Stimulated activated CD8-positive, alpha-beta memory T cell treated with anti-CD3 and anti-CD28 coated beads, Interleukin-7, amount 100 ng/mL, for 1 hour (primary cell): ENCODE measurements around the gene HCK.

ENCODE experiments used
- DNase-seq, 2 donors: peaks; one replicate each; pipeline ENCODE4 v3.0.0-alpha.2; 2020; ENCODE audit warnings: low read depth in 2 of 2

The HCK gene

DNA sequence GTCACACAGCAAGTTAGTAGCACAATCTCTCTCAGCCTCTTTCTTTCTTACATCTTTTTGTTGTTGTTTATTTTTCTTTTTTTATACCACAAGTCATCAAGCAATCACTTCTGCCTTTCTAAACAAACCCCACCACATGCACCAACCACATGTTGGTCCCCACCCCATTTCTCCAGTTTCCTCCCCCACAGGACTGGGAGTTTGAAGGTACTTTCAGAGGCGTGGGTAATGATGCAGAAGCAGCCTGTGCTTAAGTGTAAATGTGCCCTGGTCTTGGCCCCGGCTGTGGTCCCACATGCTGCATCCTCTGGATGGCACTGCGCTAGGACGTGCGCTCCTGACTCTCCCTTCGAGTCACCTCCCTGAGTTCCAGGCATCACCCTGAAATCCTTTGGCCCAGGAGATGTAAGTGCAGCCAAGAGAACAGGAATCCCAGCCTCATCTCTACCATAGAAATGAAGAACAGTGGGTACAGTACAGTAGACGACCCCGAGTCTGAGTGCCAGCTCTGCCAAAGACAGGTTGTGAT, 5.7 kb downstream of the HCK start:
- DNase-seq = no peak

DNA sequence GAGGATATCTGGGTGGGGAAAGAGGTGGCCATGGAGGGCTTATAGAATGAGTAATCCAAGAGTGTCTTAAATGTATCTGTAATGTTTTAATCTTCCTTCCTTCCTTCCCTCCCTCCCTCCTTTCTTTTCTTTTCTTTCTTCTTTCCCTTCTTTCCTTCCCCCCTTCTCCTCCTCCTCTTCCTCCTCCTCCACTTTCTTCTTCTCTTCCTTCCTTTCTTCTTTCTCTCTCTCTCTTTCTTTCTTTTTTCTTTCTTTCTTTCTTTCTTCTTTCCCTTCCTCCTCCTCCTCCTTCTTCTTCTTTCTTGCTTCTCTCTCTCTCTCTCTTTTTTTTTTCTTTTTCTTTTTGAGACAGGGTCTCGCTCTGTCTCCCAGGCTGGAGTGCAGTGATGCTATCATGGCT, 7.1 kb downstream of the HCK start:
- DNase-seq = no peak

DNA sequence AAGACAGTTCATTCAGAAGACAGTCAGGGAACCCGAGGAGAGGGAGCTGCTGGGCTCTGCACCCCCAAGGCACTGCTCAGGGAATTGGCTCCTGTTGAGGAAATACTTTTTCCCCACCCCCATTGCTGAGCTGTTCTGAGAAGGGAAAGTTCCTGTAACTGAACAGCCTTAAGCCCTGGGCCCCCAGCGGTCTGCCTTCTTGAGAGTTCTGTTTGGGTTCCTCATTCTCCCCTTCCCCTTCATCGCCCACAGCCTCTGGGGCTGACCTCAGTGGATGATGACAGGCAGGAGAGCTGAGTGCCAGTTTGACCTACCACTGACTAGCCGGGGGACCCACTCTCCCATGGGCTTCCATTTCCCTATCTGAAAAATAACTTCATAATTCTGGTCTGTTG, 10.7 kb downstream of the HCK start:
- no peak for DNase-seq

DNA sequence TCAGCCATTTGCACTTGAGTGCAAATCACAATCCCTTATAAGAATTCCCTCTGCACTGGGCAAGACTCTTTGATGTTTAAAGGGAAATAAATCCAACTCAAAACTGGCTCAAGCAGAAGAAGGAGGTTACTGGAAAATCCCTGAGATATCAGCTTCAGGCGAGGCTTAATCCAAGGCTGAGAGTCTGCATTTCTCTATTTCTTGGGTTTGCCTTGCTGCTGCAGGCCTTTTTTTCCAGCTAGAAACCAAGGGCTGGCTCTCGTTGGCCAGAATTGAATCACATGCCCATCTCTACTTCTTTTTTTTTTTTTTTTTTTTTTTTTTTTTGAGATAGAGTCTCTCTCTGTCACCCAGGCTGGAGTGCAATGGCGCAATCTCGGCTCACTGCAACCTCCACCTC, 11.7 kb downstream of the HCK start:
- DNase-seq = no peak

DNA sequence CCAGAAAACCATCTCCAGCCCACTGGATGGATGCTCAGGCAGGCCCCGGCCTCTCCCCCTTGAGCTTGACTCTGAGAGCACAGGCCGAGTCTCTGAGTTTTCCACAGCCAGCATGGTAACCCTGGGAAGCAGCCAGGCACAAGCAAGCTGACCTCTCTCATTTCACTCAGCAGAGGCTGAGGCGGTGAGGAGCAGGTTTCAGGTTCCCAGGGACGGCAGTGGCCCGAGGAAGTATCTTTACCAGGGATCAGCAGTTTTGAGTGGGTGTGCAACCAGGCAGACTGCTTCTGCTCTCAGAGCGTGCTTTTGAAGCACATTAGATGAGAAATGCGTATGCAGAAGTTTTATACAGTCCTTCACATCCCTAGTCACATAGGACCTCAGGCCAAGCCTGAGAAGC, 12.6 kb downstream of the HCK start:
- DNase-seq = no peak

DNA sequence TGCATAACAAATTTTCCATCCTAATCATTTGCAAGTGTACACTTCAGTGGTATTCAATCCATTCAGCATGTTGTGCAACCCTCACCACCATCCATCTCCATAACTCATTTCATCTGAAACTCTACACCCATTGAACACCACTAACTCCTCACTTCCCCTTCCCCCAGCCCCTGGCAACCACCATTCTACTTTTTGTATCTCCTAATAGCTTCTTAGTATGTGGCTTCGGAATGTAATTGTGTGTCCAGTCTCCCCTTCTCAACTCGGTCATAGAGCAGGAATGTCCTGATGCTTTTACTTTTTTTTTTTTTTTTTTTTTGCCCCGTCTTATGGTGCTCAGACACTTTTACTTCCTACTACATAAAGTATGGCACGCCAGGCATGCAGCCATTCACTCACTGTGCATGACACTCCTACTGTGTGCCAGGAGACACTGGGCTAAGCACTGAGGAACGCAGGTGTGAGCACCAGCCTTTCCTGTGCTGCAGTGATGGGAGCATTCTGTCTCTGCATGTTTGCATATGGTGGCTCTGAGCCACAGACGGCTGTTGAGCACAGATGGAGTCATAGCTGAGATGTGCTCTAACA, 15.3 kb downstream of the HCK start:
- no peak for DNase-seq

DNA sequence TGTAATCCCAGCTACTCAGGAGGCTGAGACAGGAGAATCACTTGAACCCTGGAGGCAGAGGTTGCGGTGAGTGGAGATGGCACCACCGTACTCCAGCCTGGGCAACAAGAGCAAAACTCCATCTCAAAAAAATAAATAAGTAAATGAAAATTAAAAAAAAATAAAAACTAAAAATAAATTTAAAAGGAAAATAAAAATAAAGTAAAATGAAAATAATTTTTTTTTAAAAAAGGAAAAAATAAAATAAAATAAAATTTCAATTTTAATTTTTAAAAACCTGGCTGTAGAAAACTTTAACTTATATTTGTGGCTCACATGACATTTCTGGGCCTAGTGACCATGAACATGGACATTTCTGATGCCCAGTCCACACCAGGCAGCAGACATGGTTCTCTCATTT, 16.1 kb downstream of the HCK start:
- DNase-seq = no peak

DNA sequence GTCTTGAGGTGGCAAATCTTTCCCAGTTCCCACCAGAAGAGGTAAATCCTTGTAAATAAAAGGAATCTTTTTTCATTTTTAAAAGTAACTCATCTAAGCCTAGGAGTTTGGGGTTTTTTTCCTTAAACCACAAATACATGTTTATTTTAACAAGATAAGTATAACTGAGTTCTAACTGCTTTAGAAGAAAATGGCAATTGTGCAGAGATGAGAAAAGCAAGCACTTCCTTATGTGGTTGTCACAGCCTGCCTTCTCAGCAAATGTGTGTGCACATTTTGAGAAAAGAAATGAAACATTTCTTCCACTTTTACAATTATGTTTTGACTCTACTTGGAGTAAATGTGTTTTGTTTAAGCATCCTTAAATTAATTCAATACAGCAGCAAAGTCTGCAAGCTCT, 17.7 kb downstream of the HCK start:
- DNase-seq = no peak

DNA sequence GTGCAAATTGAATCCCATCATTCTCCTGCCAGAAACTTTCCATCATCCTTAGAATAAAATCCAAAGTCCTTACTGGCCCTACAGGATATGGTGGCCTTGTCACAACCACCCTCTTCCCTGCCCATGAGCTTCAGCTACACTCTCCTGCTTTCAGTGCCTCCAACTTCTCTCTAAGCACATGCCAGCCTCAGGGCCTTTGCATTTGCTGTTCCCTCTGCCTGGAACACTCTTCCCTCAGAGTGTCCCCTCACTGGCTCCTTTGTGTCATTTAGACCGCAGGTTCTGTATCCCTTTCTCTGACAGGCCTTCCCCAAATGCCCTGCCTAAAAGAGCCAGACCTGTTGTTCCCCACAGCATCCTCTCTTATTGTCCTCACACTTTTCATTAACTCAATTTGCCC, 18.2 kb downstream of the HCK start:
- DNase-seq = no peak

DNA sequence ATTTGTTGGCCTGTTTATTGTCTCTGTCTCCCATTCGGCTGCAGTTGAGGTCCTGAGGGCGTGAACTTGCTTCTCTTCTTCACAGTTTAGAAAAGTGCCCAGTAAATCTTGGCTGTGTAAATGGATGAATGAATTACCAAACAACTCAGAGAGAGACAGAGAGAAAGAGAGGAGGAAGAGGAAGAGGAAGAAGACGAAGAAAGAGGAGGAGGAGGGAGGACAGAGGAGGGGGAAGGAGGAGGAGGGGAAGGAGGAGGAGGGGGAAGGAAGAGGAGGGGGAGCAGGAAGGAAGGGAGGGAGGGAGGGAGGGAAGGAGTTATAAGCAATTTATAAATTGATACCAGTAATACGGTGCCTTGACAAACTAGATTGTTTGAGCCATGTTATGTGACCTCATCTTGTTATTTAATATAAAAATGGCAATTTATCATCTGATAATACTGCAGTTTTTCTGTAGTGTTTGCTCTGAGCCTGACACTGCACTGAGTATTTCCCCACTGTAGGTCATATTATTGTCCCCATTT, 18.7 kb downstream of the HCK start:
- no peak for DNase-seq

DNA sequence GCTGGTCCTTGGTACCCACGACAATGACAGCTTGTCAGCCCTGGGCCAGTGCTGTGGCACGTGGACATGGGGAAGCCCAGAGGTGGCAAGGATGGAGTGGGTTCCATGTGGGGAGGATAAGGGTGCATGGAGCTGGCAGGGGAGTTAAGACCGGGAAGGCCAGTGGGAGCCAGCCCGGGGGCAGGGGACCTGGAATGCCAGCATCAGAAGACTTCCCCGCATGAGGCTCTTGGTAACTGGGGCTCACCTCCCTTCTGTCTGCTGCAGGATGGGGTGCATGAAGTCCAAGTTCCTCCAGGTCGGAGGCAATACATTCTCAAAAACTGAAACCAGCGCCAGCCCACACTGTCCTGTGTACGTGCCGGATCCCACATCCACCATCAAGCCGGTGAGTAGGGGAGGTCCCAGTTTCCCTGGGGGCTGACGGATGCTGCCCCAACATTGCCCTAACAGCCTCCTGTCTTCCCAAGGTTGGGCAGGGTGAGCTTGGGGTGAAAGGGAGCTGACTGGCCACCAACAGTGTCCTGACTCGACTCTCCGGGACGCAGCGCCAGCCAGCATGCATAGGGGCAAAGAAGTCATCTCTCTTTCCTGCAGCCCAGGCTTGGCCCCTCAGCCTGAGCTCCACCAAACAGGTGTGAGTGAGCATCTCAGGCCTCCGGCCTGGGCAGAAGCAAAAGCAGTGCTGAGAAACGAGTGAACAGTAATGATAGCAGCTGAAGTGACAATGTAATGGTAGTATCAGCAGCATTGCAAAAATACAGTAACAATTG, 19.5 kb downstream of the HCK start:
- DNase-seq = no peak

DNA sequence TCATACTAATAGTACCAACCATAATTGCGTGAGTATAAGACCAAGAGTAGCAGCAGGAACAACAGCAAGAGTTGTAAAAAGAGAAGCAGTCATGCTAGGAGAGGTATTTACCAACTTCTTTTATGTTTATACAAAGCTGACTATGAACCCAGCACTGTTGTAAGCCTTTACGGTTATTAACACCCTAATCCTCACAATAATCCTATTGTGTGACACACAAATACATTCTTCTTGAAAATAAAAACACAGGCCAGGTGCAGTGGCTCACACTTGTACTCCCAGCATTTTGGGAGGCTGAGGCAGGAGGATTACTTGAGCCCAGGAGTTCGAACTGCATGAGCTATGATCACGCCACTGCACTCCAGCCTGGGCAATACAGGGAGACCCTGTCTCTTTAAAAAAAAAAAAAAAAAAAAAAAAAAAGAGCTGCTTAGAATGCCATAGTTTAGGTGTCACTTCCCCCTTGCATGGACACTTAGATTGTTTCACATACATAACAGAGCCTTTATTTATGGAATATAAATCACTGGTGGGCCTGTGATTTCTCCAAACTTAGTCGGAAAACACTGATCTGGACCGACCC, 20.2 kb downstream of the HCK start:
- DNase-seq = no peak

DNA sequence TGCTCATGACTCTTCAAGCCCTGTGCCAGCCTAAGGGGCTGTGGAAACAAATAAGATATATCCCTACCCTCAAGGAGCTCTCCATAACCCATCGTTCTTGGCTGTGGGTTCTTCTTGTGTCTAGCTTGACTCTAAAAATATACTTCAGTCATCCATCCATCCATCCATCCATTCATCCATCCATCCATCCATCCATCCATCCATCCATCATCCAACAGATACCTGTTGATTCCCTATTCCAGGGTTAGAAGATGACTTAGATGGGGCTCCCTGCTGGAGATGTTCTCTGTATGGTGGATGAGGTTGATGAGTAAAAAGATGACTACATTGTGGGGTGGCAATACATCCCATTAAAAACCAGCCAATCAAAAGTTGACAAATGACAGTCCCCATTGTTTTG, 23.5 kb downstream of the HCK start:
- no peak for DNase-seq

DNA sequence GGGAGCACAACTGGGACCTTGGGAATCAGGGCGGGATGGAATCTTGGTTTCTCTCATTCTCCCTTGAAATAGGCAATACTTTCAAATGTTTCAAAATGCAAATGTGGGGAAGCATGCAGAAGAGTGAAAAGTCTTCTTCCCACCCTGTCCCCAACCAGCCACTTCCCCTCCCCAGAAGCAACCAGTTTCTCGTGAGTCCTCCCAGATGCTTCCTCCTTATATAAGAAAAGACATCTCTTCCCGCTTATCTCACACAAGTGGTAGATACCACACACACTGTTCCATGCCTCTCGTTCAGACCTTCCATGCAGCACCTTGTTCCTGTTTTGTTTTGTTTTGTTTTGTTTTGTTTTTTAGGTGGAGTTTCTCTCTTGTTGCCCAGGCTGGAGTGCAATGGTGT, 25.1 kb downstream of the HCK start:
- DNase-seq = no peak

DNA sequence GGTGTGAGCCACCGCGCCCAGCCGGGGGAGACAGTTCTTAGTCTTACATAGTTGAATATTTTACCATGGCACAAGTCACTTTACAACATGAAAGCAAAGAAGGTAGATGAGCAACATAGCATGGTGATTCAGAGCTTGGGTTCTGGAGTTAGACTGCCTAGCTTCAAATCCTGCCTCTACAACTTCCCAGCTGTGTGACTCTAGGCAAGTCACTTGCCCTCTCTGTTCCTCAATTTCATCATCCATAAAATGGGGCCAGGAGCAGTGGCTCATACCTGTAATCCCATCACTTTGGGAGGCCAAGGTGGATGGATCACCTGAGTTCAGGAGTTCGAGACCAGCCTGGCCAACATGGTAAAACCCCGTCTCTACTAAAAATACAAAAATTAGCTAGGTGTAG, 26.3 kb downstream of the HCK start:
- DNase-seq = no peak

DNA sequence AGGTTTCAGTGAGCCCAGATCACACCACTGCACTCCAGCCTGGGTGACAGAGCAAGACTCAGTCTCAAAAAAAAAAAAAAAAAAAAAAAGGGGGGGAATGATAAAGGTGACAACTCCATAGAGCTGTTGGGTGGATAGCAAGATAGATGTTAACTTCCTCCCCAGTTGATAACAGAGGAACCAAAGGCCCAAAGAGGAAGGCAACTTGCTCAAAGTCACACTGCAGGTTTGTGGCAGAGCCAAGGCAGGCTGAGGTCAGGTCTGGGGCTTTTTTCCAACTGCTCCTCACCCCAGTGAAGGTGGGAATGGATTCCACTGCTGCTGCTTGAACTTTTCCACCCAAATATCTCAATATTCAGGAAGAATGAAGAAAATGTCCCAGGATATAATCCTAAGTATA, 26.7 kb downstream of the HCK start:
- DNase-seq = no peak

DNA sequence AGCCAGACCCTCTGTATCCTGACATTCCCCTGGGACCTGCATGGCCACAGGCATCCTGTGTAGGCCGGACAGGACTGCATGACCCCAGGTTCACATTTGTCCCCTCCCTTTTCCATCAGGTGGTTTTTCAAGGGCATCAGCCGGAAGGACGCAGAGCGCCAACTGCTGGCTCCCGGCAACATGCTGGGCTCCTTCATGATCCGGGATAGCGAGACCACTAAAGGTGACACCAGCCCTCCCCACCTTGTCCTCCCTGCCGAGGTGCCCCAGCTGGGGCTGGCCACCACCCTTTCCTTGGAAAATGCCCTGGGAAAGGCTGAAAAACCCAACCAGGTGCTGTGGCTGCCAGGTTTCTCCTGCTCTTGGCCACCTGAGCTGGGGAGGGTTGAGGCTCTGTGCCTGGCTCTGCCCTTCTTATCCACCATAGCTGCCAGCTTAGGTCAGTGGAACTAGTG, 27.6 kb downstream of the HCK start:
- DNase-seq = no peak

DNA sequence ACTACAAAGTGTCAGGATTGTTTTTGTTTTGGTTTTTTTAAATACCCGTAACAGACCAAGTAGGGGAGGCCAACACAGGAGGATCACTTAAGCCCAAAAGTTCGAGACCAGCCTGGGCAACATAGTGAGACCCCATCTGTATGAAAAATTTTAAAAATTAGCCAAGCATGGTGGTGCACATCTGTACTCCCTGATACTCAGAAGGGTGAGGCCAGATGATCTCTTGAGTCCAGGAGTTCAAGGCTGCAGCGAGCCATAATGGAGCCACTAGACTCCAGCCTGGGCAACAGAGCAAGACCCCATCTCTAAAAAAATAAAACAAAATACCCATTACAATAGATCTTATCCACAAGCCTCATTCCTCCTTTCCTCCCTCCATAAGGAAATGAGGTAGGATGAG, 28.7 kb downstream of the HCK start:
- DNase-seq = no peak

DNA sequence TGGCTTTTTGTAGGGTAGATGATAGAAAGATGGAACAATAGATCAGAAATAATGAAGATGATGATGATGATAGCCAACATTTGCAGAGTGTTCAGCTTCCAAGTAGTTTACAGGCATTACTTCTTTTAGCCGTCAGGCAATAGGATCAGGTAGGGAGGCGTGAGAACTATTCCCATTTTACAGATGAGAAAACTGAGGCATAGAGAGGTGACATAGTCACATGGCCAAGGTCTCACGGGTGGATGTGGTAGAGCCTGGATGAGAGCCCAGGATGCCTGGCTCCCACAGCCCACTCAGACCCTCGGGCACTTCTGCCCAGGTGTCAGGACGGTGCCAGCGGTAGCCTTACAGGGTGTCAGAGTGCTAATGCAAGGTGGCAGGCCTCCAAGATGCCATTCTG, 31.4 kb downstream of the HCK start:
- DNase-seq = no peak

DNA sequence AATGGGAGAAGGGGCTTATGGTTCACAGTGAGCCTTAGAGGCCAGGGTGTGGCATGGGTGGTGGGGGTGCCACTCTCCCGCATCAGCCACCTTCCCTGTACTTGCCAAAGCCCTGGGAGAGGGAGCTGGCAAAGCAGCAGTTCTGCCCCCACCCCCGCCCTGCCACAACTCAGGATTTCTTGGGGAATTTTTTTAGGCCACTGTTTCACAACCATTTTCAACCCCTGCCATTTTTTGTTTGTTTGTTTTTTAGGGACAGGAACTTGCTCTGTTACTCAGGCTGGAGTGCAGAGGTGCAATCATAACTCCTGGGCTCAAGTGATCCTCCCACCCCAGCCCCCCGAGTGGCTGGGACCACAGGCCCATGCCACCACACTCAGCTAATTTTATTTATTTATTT, 35.0 kb downstream of the HCK start:
- DNase-seq = no peak

DNA sequence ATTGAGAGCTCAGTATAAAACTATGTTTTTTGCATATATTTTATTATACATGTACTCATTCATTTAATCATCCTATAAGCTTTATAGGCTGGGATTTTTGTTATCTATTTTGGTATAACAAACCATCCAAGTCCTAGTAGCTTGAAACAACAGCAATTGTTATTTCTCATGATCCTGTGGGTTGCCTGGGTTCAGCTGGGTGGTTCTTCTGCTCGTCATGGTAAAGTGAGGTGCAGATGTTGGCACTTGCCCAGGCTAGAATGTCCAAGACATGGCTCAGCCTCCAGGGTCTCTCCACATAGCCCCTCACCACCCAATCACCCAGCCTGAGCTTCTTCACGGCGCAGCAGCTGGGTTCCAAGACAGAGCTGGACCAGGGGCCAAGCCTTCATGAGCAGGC, 36.7 kb downstream of the HCK start:
- no peak for DNase-seq

DNA sequence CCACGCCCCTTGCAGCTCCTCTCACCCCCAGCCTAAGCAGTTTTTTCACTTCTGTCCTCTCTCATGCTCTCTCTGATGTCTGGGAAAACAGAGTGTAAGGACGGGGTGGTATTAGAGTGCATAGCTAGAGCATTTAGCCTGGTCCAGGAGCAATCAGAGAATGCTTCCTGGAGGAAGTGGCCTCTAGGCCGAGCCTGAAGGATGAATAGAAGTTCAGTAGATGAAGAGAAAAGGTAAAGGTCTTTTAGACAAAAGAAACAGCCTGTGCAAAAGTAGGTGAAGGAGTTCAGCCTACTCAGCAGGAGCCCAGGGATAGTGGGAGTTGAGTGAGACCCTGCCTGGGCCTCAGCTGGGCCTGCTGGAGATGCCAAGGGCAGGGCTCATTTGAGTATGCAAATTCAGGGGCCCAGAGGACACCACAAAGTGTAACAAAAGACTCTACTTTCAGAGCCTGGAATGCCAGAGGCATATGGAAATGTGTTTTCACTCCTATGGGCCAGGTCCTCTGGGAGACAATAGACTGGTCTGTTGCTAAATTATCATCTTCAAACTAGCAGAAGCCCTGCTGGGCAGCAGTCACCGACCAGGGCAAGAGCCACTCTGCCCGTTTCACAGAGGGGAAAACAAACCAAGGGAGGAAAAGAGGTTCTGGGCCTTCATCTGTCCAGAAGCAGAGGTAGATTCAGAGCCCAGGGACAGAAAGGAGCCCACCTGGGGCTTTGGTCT, 37.8 kb downstream of the HCK start:
- DNase-seq = no peak
